Peyer's patch (tissue), 4 donors: ENCODE measurements around the gene PROCR. TPM values are rescaled to one million over a fixed set of nuclear protein-coding genes. Genes with fewer than 3 reads are reported as not detected.
"Not testable (repeated sequence)": the region's sequence is repeated elsewhere in the genome, so short reads cannot be mapped to it uniquely, and the experiment has no call there.

Source experiments
- DNase-seq, 3 donors: peaks; one replicate each; pipeline ENCODE4 v3.0.0-alpha.2; 2017 to 2019
- H3K27ac ChIP-seq, 4 donors: fragments of 200-600 bp; sonication (generic); one replicate each; pipeline ENCODE4 v1.5.1; 2016 to 2019
- H3K27me3 ChIP-seq, 2 donors: fragments of 200-600 bp; sonication (generic); one replicate each; pipeline ENCODE4 v1.5.1; 2019
- H3K36me3 ChIP-seq, 3 donors: fragments of 200-600 bp; sonication (generic); one replicate each; pipeline ENCODE4 v1.5.1; 2016 to 2019
- H3K4me1 ChIP-seq, 4 donors: fragments of 200-600 bp; sonication (generic); one replicate each; pipeline ENCODE4 v1.5.1; 2016 to 2019
- H3K4me3 ChIP-seq, 4 donors: fragments of 200-600 bp; sonication (generic); 1 replicate in 3 of 4; 2 replicates in 1 of 4; pipeline ENCODE4 v1.5.1; 2016 to 2019; ENCODE audit warnings: mild to moderate bottlenecking in 1 of 4
- H3K9me3 ChIP-seq, 4 donors: fragments of 200-600 bp; sonication (generic); one replicate each; pipeline ENCODE4 v1.5.1; 2016 to 2019; ENCODE audit warnings: mild to moderate bottlenecking in 1 of 4
- POLR2A ChIP-seq, 2 donors: fragments of 450-650 bp; IDR thresholded peaks; one replicate each; pipeline ENCODE4 v1.5.1; 2017; ENCODE audit warnings: antibody characterized with exemption in 2 of 2, mild to moderate bottlenecking in 2 of 2, moderate library complexity in 2 of 2
- total RNA-seq, 4 donors: library from RNA; depleted of rRNA; stranded (reverse); fragments of >200 nt; gene quantifications; one replicate each; pipeline ENCODE4 v1.1.0, GENCODE V29; 2016
- TF ChIP-seq, protein P1 (sequence below), 6 experiments: fragments of 450-650 bp in 4 of 6; fragments of 200-600 bp in 2 of 6; sonication (generic) in 1 of 6; IDR thresholded peaks; one replicate each; pipeline ENCODE4 v1.5.1; 2017 to 2019; ENCODE audit warnings: antibody characterized with exemption in 6 of 6, mild to moderate bottlenecking in 3 of 6, moderate library complexity in 1 of 6

Gene PROCR
- total RNA-seq, 4 donors from 2014 or later = 14.2 to 51.2 (median 25.8) TPM

DNA sequence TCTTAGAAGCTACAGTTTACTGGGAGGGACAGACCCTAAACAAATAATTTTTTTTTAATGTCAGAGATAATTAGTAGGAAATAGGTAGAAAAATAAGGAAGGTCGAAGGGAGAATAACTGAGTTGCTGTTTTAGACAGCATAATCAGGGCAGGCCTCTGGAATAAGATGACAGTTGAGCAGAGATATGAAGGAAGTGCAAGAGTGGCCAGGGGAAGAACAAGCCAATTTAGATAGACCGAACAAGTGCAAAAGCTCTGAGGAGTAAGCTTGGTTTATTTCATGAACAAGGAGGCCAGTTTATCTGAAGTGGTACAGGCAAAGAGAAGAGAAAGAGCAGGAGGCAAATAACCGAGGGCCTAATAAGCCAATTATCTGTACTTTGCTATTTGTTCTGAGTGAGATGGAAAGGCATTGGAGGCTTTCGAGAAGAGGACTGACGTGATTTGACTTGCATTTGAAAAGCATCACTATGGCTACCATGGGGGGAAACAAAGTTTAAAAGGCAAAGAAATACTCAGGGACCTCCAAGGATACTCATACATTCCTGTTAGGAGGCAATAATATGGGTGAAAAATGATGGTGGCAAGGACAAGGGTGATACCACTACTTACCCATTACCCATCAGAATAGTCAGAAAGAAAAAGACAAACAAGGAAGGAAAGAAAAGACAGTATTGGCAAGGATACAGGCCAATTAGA is 19.7 kb downstream of the PROCR start:
- Histone ChIP-seq H3K27me3 (no peaks in the 10 kb centered on the region), H3K27ac (peak overlapping the region in 1 of 4 donors; percentile 16), H3K4me1 (peaks cover 0 to 10% (median 0%) of the 10 kb centered on the region in 4 donors), H3K9me3 (peaks cover 0 to under 1% (median 0%) of the 10 kb centered on the region in 4 donors), H3K36me3 (no peaks in the 10 kb centered on the region), H3K4me3 (no peak overlapping the region)
- no peak for DNase-seq
- no peak for TF ChIP-seq POLR2A (IDR thresholded peaks at IDR 0.05)
- TF ChIP-seq, protein P1, sequence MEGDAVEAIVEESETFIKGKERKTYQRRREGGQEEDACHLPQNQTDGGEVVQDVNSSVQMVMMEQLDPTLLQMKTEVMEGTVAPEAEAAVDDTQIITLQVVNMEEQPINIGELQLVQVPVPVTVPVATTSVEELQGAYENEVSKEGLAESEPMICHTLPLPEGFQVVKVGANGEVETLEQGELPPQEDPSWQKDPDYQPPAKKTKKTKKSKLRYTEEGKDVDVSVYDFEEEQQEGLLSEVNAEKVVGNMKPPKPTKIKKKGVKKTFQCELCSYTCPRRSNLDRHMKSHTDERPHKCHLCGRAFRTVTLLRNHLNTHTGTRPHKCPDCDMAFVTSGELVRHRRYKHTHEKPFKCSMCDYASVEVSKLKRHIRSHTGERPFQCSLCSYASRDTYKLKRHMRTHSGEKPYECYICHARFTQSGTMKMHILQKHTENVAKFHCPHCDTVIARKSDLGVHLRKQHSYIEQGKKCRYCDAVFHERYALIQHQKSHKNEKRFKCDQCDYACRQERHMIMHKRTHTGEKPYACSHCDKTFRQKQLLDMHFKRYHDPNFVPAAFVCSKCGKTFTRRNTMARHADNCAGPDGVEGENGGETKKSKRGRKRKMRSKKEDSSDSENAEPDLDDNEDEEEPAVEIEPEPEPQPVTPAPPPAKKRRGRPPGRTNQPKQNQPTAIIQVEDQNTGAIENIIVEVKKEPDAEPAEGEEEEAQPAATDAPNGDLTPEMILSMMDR (IDR thresholded peaks at IDR 0.05) = no peak

DNA sequence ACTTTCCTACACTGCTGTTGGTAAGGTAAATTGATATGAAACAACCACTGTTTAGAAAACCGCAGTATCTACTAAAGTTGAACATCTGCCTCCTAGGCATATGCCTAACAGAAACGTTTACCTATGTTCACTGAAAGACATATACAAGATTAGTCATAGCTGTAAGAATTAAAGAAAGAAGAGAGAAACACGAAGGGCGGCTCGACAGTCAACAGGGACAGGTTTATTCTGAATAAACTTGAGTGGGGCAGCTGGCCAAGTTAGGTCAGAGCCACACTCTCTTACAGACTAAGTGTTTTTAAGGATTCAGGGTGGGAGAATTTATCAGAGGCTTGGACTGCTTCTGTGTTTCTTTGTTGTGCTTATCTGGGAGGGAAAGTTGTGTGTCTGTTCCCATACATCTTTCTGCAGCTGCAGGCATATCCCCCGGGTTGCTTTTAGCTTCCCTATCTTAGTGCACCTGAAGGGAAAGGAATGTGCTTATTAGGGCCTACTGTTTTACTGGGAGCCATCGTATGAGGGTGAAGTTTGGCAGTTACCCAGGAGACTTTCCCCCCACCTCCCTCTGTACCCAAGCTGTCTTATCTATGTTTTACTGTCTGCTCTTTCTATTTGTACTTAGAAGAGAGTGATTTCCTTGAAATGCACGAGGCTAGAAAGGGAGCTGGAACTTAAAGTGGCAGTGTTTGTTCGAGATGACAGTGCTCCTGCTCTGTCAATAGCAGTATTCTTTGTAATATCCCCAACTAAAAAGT is 20.4 kb downstream of the PROCR start:
- H3K4me3 ChIP-seq = no peak overlapping the region
- H3K4me1 ChIP-seq = peaks cover 0 to 10% (median 0%) of the 10 kb centered on the region in 4 donors
- TF ChIP-seq POLR2A (IDR thresholded peaks at IDR 0.05) = no peak
- TF ChIP-seq, protein P1 (IDR thresholded peaks at IDR 0.05) = no peak
- H3K27ac ChIP-seq = peak overlapping the region in 1 of 4 donors; percentile 16
- H3K9me3 ChIP-seq = peaks cover 0 to 8% (median 0%) of the 10 kb centered on the region in 4 donors
- no peaks in the 10 kb centered on the region for H3K36me3 ChIP-seq
- no peak for DNase-seq
- H3K27me3 ChIP-seq = no peaks in the 10 kb centered on the region

DNA sequence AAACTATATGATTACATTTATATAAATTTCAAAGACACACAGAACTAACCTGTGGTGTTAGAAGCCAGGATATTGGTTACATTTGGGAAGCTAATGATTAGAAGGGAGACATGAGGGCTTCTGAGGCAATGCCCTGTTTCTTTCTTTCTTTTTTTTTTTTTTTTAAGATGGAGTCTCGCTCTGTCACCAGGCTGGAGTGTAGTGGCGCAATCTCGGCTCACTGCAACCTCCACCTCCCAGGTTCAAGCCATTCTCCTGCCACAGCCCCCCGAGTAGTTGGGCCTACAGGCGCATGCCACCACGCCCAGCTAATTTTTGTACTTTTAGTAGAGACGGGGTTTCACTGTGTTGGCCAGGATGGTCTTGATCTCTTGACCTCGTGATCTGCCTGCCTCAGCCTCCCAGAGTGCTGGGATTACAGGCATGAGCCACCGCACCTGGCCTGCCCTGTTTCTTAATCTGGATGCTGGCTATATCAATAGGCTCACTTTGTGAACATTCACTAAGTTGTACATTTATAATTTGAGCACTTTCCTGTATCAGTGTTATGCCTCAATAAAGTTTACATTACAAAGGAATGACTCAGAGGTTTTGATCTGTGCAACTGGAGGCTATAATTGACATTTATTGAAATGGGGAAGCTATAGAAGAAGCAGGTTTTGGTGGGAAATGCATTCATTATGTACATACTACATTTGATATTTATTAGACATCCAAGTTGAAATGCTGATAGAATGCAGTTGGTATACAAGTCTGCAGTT is 21.3 kb downstream of the PROCR start:
- H3K27me3 ChIP-seq, H3K4me3 ChIP-seq, H3K36me3 ChIP-seq, DNase-seq, H3K27ac ChIP-seq, H3K9me3 ChIP-seq: not testable (repeated sequence)
- peaks cover 0 to 10% (median 0%) of the 10 kb centered on the region in 4 donors for H3K4me1 ChIP-seq

DNA sequence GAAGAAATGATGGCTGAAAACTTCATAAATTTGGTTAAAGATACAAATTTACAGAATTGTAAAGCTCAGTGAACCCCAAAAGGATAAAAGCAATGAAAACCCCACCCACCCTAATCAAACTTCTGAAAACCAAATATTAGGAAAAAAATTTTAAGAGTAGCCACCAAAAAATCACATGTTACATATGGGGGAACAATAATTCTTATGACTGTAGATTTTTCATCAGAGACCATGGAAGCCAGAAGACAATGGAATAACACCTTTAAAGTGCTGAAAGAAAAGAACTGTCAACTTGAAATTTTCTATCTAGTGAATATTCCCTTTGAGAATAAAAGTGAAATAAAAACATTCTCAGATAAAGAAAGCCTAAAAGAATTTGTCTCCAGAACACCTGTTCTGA is 24.4 kb downstream of the PROCR start:
- no peak for TF ChIP-seq POLR2A (IDR thresholded peaks at IDR 0.05)
- TF ChIP-seq, protein P1 (IDR thresholded peaks at IDR 0.05) = no peak
- H3K4me1 ChIP-seq = peaks cover 0 to 10% (median 0%) of the 10 kb centered on the region in 4 donors

DNA sequence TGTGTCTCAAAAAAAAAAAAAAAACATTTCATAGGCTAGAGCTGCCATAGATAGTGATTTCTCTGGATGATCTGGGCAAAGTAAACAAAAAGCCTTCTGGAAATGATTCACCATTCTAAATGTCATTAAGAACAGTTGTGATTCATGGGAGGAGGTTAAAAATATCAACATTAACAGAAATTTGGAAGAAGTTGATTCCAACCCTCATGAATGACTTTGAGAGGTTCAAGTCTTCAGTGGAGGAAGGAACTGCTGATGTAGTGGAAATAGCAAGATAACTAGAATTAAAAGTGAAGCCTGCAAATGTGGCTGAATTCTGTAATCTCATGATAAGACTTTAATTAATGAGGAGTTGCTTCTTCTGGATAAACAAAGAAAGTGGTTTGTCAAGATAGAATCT is 27.9 kb downstream of the PROCR start:
- no peak overlapping the region for H3K27ac ChIP-seq
- H3K36me3 ChIP-seq = no peaks in the 10 kb centered on the region
- peaks cover 0 to 15% (median 2%) of the 10 kb centered on the region in 4 donors for H3K9me3 ChIP-seq

More for the DNA sequence above, 24.4 kb downstream of the PROCR start:
- H3K9me3 ChIP-seq = peaks cover 0 to 15% (median 2%) of the 10 kb centered on the region in 4 donors
- no peaks in the 10 kb centered on the region for H3K27me3 ChIP-seq
- no peak for DNase-seq
- no peaks in the 10 kb centered on the region for H3K36me3 ChIP-seq
- H3K27ac ChIP-seq = no peak overlapping the region
- H3K4me3 ChIP-seq = no peak overlapping the region

More for the DNA sequence above, 27.9 kb downstream of the PROCR start:
- no peak for DNase-seq
- TF ChIP-seq POLR2A (IDR thresholded peaks at IDR 0.05) = no peak
- TF ChIP-seq, protein P1 (IDR thresholded peaks at IDR 0.05) = no peak
- H3K27me3 ChIP-seq = no peaks in the 10 kb centered on the region
- no peaks in the 10 kb centered on the region for H3K4me1 ChIP-seq
- H3K4me3 ChIP-seq = no peak overlapping the region
